CD4-positive, alpha-beta T cell treated with Interleukin-12 subunit alpha and Interleukin-12 subunit beta, for 1 hour (primary cell): ENCODE data around the gene PRDM2.

Experiments used
- DNase-seq: peaks from one replicate; pipeline ENCODE4 v3.0.0-alpha.2; 2020

PRDM2 gene

DNA sequence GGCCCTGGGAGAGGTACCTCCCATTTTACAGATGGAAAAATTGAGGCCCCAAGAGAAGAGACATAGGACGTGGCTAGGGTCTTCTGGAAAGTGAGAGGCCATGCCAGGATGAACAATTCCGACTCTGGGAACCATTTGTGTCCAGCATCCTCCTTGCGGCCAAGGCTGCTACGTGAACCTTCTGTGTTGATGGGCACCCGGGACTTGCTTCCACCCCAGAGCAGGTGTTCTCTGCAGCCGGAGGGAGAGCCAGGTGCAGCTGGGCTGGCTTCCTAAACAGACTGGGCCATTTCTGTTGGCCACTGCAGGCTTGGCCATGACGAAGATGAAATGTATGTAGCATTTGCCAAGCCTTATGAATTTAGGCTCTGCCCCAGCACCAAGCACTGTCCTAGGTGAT is 118.9 kb downstream of the PRDM2 start:
- no peak for DNase-seq

DNA sequence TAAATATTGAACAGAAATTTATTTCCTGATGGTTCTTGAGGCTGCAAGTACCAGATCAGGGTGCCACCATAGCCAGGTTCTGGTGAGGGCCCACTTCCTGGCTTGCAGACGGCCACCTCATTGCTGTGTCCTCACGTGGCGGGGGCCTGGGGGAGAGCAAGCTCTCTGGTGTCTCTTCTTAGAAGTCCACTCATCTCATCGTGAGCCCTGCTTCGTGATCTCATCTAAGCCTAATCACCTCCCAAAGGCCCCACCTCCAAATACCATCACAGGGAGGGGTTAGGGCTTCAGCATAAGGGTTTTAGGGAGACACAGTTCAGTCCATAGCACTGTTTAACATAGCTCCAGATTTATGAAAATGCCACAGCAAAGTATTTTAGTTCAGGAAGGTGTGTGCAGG is 119.7 kb downstream of the PRDM2 start:
- DNase-seq: no peak

DNA sequence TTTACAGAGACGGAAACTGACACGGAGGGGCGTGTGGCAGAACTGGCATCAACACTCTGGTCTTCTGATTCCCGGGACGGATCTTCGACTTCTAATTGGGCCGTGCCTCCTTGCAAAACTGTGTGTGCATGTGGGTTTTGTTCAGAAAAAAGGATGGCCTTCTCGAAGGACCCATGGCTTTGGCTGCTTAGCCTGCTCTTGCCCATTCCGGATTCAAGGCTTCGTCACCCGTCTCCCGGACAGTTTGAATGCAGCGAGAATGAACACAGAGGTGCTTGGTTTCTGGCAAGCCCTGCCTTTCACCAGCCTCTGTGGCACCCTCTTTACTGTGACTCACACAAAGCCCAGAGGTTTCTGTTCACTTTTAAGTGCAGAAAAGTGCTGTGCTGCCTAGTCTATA is 120.1 kb downstream of the PRDM2 start:
- DNase-seq: no peak

DNA sequence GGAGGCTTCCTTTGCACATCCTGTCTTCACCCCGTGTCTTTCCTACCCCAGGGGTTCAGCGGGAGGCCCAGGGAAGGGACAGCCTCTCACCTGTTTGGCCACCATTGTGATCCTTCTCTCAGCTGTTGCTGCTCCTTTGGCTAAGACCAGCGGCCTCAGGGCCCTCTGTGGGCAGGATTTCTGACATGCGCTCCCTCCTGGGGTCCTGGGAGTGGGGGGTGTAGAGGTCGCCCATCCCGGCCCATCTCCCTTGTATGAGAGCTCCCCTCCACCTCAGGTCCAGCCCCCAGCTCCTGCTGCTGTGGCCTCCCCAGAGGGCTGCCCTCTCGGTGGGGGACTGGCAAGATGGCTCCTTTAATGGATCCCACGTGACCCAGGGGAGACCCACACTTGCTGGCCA is 120.5 kb downstream of the PRDM2 start:
- DNase-seq: no peak

DNA sequence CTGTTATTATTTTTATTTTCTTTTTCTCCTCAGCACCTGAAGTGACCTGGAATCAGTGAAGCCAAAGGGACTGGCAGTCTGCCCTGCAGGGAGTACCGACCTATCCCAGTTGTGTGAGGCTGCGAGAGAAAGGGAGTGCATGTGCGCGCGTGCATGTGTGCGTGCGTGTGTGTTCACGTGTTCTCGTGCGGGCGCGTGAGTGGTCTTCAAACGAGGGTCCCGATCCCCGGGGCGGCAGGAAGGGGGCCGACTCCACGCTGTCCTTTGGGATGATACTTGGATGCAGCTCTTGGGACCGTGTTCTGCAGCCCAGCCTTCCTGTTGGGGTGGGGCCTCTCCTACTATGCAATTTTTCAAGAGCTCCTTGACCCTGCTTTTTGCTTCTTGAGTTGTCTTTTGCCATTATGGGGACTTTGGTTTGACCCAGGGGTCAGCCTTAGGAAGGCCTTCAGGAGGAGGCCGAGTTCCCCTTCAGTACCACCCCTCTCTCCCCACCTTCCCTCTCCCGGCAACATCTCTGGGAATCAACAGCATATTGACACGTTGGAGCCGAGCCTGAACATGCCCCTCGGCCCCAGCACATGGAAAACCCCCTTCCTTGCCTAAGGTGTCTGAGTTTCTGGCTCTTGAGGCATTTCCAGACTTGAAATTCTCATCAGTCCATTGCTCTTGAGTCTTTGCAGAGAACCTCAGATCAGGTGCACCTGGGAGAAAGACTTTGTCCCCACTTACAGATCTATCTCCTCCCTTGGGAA is 123.3 kb downstream of the PRDM2 start:
- DNase-seq: no peak

DNA sequence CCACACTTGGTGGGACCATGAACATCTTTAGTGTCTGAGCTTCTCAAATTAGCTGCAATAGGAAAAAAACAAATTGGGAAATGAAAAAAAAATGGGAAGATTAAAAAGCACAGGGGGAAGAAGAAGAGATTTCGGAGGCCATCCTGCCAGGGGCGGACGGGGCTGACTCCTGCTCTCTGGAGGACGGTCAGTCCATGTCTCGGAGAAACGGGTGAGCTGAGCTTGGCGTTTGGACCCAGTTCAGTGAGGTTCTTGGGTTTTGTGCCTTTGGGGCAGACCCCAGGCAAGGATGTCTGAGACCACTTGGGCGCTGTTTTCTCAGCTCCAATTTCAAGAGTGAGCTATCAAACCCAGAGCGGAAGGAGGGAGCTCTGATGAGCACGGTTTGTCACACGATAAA is 123.9 kb downstream of the PRDM2 start:
- DNase-seq: no peak

DNA sequence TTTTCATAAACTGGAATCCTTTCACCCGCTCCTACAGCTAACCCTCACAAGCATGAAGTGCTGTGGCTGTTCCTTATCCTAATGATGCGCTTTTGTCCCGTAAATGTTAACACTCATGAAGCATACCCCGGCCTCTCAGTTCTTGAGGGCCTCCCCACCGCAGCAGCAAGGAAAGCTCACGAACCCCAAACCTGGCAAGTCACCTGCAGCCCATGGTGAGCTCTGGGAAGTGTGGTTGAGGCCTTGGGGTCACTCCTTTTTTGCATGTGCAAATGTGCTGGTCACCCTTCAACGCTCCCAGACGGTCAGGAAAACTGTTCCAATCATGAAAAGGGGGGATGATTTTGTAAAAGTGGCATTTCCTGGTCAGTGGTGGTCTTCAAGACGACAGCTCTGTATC is 124.6 kb downstream of the PRDM2 start:
- no peak for DNase-seq

DNA sequence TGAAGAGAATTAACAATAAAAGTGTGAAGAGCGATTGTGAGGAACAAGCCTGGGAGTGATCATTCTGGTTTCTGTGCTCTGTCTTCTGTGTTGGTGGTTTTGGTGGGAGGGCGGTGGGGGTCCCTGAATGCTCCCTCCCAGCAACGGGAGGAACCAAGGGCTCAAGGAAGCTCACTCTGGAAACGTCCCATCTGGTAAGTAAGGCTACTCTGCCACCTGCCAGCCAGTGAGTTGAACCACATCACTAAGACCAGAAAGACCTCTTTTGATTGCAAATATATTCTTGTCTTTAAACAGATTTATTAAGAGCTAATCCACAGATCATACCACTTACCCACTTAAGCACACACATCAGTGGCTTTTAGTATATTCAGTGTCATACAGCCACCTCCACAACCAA is 125.0 kb downstream of the PRDM2 start:
- no peak for DNase-seq

DNA sequence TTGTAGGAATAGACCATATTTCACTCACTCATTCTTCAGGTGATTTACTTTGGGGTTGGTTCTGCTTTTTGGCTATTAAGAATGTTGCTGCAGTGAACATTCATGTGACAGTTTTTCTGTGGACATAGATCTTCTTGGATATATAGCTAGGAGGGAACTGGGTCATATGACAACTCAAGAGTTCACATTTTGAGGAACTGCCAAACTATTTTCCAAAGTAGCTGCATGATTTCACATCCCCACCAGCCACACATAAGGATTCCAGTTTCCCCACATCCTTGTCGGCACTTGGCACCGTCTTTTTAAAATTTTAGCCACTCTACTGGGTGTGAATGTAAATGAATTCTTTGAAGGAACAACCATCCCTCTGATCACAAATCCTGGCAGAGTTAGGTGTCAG is 126.0 kb downstream of the PRDM2 start:
- DNase-seq: no peak

DNA sequence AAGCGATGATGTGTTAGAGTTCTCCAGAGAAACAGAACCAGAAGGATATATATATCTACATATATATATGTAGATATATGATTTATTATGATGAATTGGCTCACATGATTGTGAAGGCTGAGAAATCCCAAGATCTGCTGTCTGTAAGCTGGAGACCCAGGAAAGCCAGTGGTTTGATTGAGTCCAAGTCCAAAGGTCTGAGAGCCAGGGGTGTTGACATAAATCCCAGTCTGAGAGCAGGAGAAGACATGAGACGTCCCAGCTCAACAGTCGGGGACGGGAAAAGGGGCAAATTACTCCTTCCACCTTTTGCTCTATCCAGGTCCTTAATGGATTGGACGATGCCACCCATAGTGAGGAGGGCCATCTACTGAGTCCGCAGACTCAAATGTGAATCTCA is 126.6 kb downstream of the PRDM2 start:
- no peak for DNase-seq

DNA sequence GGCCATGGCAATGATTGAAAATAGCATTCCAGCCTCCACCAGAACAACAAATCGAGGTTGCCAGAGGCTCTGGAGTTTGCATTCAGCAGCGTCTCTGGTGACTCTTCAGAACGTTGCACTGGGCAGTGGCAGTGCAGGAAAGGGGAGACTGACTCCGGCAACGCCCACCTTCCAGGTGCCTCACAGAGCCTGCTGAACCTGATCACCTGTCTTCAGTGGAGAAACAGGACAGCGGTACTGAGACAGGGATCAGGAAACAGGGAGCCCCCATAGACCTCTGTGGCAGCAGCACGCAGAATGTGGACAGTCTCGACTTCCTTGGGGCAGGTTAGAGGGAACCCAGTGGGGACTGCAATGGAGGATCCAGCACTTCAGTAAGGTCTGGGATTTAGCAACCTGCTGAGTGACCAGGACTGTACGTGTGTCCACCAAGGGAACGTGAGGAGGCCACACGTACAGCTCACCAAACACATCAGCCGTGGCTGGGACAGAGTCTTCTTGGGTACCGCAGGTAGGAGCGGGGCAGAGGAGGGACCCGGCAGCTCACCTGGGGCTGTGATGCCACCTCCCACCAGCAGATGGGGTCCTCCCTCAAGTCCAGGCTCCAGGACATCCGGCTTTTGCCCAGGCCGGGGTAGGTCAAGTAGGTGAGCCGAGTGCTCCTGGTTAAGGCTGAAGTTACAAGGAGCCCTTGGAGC is 128.6 kb downstream of the PRDM2 start:
- no peak for DNase-seq

DNA sequence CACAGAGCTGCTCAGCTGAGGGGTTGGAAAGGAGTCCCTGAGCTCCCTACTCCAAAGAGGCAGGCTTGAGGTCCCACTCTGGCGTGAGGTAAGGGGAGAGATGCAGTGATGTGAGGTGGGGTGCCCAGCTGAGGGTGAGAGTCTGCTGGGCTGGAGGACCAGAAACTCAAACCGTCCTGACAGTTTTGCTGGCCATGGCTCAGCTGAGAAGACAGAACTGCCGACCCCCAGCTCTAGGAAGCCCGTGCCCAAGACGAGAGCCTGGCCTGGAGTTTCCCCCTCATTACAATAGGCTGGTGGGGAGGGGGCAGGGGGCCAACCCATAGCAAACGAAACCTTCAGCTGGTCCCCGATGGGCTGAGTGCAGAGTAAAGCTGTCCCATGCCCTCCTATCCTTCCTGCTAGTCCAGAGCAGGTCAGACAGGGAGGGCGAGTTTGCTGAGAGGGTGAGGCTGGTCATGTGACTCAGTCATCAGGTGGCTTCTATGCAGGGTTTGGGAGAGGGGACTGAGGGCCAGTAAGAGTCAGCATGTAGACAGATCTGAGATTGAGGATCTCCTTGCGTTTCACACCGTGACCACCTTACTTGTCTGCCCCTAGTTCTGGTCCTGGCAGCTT is 129.3 kb downstream of the PRDM2 start:
- DNase-seq: no peak

DNA sequence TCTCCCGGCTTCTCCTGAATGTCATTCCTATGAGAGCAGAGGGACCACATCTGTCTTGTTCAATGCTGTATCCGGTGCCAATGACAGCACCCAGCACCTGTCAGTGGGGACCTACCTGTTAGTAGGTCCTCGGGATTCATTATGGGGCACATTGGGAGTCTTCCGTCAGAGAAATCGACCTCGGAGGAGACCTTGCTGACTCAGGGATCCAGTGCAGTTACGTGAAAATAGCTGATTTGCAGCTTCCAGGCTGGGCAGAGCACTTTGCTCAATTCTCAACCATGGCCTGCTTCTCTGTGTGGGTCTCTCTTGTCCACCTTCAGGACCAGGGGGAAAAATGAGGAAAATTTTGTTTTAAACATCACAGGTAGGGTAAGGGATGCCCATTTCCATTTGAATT is 130.2 kb downstream of the PRDM2 start:
- no peak for DNase-seq

DNA sequence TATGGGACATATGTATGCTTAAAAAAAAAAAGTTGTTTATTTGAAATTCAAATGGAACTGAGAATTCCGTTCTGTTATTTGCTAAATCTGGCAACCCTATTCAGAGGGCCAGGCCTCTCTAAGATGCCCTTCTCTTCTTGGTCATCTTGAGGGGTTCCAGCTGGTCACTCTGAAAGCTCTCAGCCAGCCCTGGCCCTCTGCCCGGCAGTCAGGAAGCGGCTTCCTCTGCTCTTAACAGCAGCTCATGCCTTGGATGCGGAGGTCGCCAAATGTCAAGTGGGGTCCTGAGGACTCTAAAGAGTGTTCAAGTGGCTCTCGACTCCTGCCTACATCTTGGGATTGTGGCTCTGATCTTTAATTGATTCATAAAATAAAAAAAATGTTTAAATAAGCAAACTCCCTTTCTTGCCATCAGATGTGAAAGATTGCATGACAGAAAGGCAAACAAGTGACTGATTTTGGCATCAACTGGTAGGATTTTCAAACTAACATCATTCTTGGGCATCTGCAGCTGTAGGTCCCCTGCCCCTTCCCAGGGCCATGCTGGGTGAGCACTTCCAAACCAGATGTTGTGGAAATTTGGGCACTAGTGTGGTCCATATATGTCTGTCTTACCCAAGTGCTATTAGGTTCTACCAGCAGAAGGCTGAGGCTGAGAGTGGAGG is 130.8 kb downstream of the PRDM2 start:
- DNase-seq: no peak

DNA sequence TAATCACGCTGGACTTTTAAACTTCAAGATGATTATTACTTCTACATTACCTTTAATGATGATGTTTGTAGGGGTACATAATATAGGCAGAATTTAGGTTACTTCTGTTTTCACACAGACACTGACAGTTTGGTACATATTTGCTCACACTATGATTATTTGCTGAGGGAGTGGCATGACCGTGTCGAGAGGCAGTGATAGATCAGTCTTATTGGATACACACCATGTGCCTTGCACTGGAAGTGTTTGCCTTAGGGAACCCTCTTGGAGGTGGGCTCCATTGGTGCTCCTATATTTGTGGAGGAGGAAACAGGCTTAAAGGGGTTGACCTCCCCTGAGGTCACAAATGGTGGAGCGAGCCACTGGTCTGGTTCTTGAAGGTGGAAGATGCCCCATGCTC is 132.1 kb downstream of the PRDM2 start:
- no peak for DNase-seq

DNA sequence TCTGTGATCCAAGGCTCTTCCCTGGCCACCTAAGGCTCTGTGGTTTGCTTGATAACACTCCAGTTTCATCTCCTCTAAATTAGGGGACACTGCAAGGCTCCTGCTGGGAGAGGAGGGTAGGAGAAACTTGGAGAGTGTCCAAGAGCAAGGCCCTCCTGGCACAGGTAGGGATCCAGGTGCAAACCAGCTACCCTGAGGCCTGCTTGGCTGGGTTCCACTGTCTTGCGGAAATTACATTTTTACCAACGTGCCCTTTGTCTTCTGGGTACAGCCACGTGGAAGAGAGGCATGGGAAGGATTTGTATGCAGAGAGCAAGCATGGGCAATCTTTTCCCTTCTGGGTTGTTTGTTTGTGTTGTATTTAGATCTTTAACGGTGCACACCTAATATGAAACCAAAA is 132.5 kb downstream of the PRDM2 start:
- DNase-seq: no peak

DNA sequence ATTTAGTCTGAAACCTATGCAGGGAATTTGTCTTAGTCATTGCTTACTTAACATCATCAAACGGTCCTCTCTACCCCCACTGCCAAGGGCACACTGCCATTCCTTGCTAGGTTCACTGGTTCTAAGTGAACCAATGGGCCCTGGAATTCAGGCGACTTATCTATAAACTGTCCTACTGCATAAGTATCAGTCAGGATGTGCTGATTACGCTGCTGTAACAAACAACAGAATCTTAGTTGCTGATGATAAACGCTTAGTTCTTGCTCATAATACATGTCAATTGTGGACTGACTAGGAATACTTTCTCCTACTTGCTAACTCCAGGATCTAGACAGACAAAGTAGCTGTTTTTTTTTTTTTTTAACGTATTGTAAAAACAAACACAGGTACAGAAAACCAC is 136.1 kb downstream of the PRDM2 start:
- DNase-seq: no peak

DNA sequence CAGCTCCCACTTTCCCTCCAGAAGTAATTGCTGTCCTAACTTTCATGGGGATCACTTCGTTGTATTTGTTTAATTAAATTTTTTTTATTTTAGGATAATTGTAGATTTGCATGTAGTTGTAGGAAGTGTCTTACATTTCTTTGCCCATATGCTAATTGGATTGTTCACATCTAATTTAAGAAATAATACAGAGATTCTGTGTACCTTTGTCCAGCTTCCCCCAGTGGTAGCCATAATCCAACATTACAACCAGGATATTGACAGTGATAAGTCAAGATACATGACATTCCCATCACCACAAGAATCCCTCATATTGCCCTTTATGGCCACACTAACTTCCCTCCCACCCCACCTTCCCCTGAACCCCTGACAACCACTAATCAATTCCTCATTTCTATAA is 136.6 kb downstream of the PRDM2 start:
- DNase-seq: no peak

DNA sequence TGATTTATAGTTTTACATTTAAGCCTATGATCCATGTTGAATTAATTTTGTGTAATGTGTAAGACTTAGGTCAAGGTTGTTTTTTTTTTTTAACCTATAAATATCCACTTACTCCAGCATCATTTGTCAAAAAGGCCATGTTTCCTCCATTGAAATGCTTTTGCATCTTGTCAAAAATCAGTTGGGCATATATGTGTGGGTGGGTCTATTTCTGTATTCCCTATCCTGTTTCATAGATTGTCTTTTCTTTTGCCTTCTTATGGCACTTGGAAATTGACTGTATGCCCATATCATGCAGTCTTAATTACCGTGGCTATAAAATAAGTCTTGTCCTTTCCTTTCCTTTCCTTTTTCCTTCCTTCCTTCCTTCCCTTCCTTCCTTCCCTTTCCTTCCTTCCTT is 138.2 kb downstream of the PRDM2 start:
- no peak for DNase-seq

DNA sequence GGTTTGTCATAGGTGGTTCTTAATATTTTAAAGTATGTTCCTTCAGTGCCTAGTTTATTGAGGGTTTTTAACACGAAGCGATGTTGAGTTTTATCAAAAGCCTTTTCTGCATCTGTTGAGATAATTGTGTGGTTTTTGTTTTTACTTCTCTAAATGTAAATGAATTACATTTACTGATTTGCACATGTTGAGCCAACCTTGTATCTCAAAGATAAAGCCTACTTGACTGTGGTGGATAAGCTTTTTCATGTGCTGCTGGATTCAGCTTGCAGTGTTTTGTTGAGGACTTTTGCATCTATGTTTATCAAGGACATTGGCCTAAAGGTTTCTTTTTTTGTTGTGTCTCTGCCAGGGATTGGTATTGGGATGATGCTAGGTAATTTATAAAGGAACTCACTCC is 142.5 kb downstream of the PRDM2 start:
- DNase-seq: no peak

DNA sequence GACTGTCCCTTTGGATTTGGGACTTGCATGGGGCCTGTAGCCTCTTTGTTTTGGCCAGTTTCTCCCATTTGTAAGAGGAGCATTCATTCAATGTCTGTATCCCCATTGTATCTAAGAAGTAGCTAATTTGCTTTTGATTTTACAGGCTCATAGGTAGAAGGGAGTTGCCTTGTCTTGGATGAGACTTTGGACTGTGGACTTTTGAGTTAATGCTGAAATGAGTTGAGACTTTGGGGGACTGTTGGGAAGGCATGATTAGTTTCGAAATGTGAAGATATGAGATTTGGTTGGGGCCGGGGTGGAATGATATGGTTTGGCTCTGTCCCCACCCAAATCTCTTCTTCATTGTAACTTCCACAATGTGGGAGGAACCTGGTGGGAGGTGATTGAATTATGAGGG is 151.7 kb downstream of the PRDM2 start:
- DNase-seq: no peak

DNA sequence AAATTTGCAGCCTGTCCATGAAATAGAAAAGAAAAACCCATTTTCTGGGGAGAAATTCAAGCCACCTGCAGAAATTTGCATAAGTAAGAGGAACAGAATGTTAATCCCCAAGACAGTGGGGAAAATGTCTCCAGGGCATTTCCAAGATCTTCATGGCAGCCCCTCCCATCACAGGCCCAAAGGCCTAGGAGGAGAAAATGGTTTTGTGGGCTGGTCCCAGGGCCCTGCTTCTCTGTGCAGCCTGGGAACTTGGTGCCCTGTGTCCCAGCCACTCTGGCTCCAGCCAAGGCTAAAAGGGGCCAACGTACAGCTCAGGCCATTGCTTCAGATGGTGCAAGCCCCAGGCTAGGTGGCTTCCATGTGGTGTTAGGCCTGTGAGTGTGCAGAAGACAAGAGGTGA is 155.6 kb downstream of the PRDM2 start:
- DNase-seq: no peak

DNA sequence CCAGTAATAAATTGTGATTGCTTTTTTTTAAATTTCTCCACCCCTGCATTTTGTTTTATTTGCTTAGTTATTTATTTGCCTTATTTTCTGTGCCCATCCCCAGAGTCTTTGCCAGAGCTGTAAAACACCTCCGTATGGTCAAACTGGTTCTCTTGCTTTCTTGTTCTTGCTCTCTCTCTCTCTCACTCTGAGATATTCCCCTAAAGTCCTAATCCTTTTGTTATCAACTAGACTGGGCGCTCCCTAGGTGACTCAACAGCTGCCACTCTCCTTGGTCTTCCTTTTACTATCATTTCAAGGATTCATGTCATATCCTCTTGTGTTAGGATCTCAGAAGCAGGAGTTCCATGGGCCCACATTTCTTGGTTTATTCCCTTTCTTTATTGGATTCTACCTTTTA is 160.0 kb downstream of the PRDM2 start:
- DNase-seq: no peak

DNA sequence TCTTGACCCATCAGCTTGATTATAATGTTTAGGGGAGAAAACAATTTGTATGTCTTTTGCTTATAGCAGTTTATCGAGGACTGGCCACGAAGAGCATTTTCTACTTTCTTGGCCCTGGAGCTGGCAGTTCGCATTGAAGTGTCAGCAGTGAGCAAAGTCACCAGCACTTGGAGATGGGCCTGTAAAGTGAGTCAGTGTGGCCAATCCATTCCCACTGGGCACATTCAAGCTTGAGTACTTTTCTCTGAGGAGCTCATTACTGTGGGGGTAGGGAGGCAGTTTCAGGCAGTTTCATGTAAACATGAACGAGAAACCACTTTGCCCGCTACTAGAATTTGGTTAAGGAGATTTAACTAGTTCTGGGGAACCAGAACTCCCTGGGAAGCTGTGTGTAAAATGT is 164.8 kb downstream of the PRDM2 start:
- no peak for DNase-seq
